SJCRH30 (cell line): ENCODE measurements around the gene NEIL3. TPM values are rescaled to one million over a fixed set of nuclear protein-coding genes. Genes with fewer than 3 reads are reported as not detected.

ENCODE experiments used
- DNase-seq, 2 experiments: peaks; one replicate each; pipeline ENCODE4 v3.0.0-alpha.2; 2015 to 2020
- H3K27ac ChIP-seq: fragments of 250-450 bp; sonication (Bioruptor Pico); 2 replicates; pipeline ENCODE4 v1.5.1; 2020; ENCODE audit warnings: mild to moderate bottlenecking, moderate library complexity
- H3K27me3 ChIP-seq: fragments of 250-450 bp; sonication (Bioruptor Pico); 2 replicates; pipeline ENCODE4 v1.5.1; 2020; ENCODE audit warnings: mild to moderate bottlenecking, moderate library complexity
- H3K36me3 ChIP-seq: fragments of 250-450 bp; sonication (Bioruptor Pico); 2 replicates; pipeline ENCODE4 v1.5.1; 2020; ENCODE audit warnings: mild to moderate bottlenecking, moderate library complexity
- H3K4me1 ChIP-seq: fragments of 250-450 bp; sonication (Bioruptor Pico); 2 replicates; pipeline ENCODE4 v1.5.1; 2020; ENCODE audit warnings: mild to moderate bottlenecking, moderate library complexity
- H3K4me3 ChIP-seq: fragments of 250-450 bp; sonication (Bioruptor Pico); 2 replicates; pipeline ENCODE4 v1.5.1; 2020; ENCODE audit warnings: mild to moderate bottlenecking, moderate library complexity
- H3K9me3 ChIP-seq: fragments of 250-450 bp; sonication (Bioruptor Pico); replicated peaks from 2 replicates; pipeline ENCODE4 v1.5.1; 2020; ENCODE audit warnings: mild to moderate bottlenecking, moderate library complexity
- total RNA-seq: library from RNA; depleted of rRNA; stranded (reverse); fragments of >200 nt; shearing (Covaris generic); gene quantifications from 2 replicates; pipeline ENCODE4 v1.2.3, GENCODE V29; 2014

Gene NEIL3
- total RNA-seq, 1 experiment from 2014 or later: 15.7 TPM

DNA sequence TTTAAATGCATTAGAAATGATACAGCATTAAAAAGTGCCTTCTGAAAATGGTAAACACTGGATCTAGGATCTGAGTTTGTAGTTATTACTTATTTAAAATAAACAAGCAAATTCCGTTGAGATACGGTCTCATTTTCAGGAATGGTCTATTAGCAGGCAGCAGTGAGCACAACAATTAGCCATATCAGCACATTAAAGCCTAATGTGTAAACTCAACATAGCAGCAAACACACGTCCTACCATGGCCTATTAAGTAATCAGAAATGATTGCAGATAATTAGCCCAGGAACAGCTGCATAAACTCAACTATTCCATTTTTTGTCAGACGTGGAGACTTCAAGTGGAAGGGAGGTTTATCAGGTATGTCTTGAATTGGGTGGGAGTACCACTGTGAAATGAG is 61.8 kb downstream of the NEIL3 start:
- Histone ChIP-seq H3K36me3 (no peaks in the 10 kb centered on the region), H3K27me3 (no peaks in the 10 kb centered on the region), H3K27ac (no peak overlapping the region), H3K4me3 (no peak overlapping the region), H3K9me3 (no peaks in the 10 kb centered on the region), H3K4me1 (no peaks in the 10 kb centered on the region)
- no peak for DNase-seq

DNA sequence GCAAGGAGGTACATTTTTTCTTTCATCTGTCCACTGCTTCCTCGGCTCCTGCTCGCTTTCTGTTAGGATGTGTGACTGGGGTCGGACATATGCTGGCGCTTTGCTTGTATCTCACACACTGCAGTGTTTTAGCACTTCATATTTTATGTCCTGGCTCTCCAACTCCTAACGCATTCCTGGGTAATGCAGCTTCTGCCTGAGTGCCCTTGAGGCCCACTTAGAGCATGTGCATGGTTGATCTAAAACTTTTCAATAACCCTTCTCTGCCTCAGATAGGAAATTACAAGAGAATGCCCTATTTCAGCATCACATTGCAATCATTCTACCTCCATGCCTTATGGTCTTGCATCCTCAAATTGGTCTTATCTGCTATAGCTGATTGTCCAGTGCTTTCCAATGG is 65.3 kb downstream of the NEIL3 start:
- Histone ChIP-seq H3K27ac (no peak overlapping the region), H3K4me3 (no peak overlapping the region), H3K9me3 (no peaks in the 10 kb centered on the region), H3K4me1 (no peaks in the 10 kb centered on the region), H3K36me3 (no peaks in the 10 kb centered on the region), H3K27me3 (no peaks in the 10 kb centered on the region)
- DNase-seq: no peak

DNA sequence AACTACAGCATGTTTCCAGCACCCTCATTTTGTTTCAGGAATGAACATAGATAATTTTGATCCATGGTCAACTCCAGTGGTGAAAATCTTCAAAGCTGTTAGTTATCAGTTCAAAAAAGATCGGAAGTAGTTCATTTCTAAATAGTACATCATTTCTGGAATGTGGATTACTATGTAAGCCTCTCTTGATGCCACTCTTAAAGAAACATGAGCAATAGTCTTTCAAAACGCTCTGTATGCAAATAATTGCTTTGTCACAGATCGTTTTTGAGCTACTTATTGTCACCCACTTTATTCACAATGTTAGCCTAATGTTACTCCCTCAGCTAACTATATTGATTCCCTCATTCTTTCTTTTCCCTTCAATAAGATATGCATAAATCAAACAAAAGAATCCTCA is 65.7 kb downstream of the NEIL3 start:
- Histone ChIP-seq H3K27me3 (no peaks in the 10 kb centered on the region), H3K9me3 (no peaks in the 10 kb centered on the region), H3K27ac (no peak overlapping the region), H3K4me1 (no peaks in the 10 kb centered on the region), H3K36me3 (no peaks in the 10 kb centered on the region), H3K4me3 (no peak overlapping the region)
- no peak for DNase-seq

DNA sequence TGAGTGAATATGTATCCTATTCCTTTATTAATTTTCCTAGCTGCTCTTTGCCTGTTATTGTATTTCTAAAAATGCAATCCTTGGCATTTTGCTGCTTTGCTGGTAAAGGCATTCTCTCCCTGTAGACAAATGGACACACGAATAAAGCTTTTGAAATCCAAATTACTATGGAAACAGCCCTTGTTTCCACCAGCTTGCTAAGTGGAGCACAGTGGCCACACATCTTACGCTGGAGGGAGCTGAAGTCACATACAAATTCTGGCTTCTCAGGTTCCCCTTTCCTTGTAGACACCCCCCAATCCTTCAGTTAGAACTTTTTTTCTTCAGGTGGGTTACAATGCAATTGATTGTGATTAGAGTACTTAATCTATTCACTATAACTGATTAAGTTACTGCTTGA is 66.3 kb downstream of the NEIL3 start:
- Histone ChIP-seq H3K36me3 (no peaks in the 10 kb centered on the region), H3K27ac (no peak overlapping the region), H3K27me3 (no peaks in the 10 kb centered on the region), H3K4me3 (no peak overlapping the region), H3K9me3 (no peaks in the 10 kb centered on the region), H3K4me1 (no peaks in the 10 kb centered on the region)
- no peak for DNase-seq

DNA sequence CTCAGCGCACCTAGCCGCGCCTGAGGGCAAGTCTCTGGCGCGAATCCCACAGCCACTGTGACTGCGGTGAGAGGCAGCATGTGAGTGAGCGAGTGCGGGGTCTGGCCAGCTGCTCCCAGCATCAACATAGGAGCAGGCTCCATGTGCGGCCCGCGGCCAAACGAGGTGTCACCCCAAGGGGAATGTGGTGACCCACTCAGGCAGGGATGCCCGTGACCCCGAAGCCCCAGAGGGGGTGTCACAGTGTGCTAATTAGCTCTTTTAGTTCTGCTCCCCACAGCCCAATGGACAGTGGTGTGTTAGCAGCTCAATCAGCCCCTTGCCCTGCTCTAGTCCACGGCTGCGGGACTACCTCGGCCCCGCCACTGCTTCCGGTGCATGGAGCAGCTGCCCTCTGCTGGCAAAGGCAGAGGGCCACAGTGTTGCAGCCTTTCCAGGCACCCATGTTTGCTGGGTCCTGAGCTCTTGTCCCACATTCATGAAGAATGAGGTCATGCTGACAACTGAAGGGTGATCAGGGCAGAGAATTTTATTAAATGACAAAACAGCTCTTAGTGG is 71.1 kb downstream of the NEIL3 start:
- Histone ChIP-seq H3K4me1 (0 out of 2 replicates have a peak, but pooled peaks cover 2% of the 10 kb centered on the region), H3K9me3 (no peaks in the 10 kb centered on the region), H3K36me3 (no peaks in the 10 kb centered on the region), H3K27ac (no peak overlapping the region), H3K4me3 (no peak overlapping the region), H3K27me3 (no peaks in the 10 kb centered on the region)
- peak in 1 of 2 experiments; percentile 13 for DNase-seq

DNA sequence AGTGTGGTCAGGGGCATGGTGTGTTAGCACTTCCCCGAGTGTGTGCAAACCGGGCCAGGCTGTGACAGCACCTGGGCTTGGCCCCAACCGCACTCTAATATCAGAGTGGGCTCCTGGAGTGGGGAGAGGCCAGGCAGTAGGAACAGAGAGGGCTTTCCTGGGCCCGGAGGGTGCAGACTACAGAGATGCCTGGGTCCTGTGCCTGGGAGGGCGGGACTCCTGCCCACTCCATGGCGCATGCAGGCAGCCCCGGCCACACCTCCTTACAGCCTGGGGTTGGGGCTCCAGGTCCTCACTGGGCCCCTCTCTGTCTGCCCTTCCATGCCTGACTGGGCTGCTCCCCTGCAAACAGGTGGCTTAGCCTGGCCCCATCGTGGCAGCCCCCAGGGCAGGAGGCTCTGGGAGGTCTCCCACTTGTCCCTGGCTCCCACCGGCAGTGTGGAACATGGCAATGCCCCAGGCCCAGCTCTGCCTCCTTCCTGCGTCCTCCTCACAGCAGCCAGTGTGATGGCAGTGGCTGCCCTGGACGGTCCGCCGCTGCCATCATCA is 72.2 kb downstream of the NEIL3 start:
- Histone ChIP-seq H3K36me3 (no peaks in the 10 kb centered on the region), H3K27ac (no peak overlapping the region), H3K4me1 (0 out of 2 replicates have a peak, but pooled peaks cover 2% of the 10 kb centered on the region)

DNA sequence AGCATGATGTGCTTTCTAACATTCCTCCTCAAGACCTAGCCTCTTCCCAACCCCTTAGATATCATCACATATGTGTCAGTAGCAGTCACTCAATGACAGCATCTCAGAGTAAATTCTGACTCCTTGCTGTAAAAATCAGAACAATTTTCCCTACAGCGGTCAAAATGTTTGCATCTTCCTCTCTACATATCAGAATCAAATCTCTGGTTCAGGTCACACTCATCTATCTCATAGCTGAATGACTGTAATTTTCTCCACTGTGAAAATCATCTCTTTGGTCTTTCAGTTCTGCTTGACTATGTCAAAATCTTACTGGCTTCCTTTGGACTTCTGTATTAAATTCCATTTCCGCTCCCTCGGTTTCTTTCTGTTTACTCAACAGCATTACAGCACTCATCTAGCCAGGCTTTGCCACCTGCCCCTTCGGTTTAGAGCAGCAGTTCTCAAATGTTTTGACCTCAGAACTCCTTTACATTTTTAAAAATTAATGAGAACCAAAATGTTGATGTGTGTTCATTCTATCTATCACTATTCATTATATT is 75.3 kb downstream of the NEIL3 start:
- Histone ChIP-seq H3K4me3 (no peak overlapping the region), H3K4me1 (0 out of 2 replicates have a peak, but pooled peaks cover 2% of the 10 kb centered on the region), H3K36me3 (no peaks in the 10 kb centered on the region), H3K9me3 (no peaks in the 10 kb centered on the region), H3K27me3 (no peaks in the 10 kb centered on the region), H3K27ac (no peak overlapping the region)
- DNase-seq: peak in 1 of 2 experiments; percentile 17

More for the DNA sequence above, 72.2 kb downstream of the NEIL3 start:
- no peak overlapping the region for H3K4me3 ChIP-seq
- no peak for DNase-seq
- H3K9me3 ChIP-seq: no peaks in the 10 kb centered on the region
- no peaks in the 10 kb centered on the region for H3K27me3 ChIP-seq

DNA sequence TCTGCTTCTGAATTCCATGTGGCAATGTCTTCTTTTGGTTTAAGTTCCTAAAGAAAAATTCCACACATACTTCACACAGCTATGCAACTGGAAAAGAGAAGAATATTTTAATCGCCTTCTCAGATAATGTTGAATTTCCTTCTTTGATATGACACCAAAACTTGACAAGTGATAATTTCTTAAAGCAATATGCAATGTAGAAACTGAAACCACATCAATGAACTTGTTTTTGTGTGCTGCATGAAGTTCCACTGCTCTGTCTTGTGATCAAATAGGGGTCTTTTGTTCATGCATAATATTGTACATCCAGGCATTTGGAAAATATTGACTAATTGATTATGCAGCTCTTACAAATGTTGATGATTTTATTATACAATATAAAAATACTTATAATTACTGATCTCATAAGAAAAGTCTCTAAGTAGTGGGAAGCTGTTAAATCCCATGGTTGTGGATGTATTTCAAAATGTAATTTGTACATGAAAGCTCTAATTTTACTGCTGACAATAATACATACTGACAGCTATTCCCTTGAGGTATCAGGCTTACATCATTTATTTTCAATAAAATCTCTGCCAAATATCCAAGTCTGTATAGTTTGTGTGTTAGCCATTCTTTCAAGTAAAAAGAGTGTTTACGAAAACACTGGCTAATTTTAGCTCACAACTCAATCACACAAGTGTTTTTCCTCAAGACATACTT is 76.1 kb downstream of the NEIL3 start:
- H3K27ac ChIP-seq: no peak overlapping the region
- 0 out of 2 replicates have a peak, but pooled peaks cover 2% of the 10 kb centered on the region for H3K4me1 ChIP-seq
- H3K27me3 ChIP-seq: no peaks in the 10 kb centered on the region
- DNase-seq: no peak
- no peaks in the 10 kb centered on the region for H3K9me3 ChIP-seq
- H3K36me3 ChIP-seq: no peaks in the 10 kb centered on the region
- no peak overlapping the region for H3K4me3 ChIP-seq

DNA sequence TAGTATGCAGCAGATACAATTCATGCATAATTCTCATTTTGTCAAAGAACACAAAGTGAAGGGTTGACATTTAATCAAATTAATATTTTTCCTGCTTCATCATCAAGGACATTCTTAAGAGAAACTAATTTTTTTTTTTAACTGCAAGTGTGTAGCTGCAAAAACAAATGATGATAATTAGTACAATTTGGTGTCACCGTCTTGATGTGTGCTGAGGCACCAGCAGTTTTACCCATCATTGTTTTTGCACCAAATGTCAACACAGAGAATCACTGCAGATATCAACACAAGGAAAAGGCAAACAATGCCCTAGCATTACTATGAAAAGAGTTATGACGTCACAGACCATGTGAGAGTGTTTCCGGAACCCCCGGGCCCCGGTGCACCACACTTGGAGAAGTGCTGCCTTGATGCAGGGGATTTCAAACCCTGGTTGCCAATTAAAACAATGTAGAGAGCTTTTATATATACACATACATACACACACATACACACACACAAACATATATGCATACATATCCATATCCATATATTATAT is 76.7 kb downstream of the NEIL3 start:
- no peaks in the 10 kb centered on the region for H3K27me3 ChIP-seq
- no peak overlapping the region for H3K4me3 ChIP-seq
- H3K4me1 ChIP-seq: 0 out of 2 replicates have a peak, but pooled peaks cover 2% of the 10 kb centered on the region
- no peaks in the 10 kb centered on the region for H3K9me3 ChIP-seq
- H3K36me3 ChIP-seq: no peaks in the 10 kb centered on the region
- no peak for DNase-seq
- no peak overlapping the region for H3K27ac ChIP-seq

DNA sequence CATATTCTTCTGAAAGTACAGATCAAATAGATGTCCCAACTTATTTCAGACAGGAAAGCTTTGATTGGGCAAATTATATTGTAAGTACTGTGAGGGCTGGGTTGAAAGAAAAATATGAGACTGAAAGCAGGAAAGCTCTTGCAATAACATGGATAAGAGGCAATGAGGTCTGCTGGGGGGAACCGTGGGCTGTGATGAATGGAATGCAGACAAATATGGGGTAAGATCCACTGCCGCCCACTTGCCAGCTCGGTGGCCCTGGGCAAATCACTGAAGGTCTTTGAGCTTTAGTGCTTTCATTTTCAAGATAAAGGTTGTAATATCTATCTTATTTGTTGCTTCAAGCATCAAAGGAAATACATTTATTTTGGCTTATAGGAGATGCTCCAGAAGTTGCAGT is 81.6 kb downstream of the NEIL3 start:
- no peak for DNase-seq
- H3K4me3 ChIP-seq: no peak overlapping the region
- no peaks in the 10 kb centered on the region for H3K36me3 ChIP-seq
- no peaks in the 10 kb centered on the region for H3K27me3 ChIP-seq
- H3K4me1 ChIP-seq: no peaks in the 10 kb centered on the region
- H3K27ac ChIP-seq: no peak overlapping the region
- no peaks in the 10 kb centered on the region for H3K9me3 ChIP-seq

DNA sequence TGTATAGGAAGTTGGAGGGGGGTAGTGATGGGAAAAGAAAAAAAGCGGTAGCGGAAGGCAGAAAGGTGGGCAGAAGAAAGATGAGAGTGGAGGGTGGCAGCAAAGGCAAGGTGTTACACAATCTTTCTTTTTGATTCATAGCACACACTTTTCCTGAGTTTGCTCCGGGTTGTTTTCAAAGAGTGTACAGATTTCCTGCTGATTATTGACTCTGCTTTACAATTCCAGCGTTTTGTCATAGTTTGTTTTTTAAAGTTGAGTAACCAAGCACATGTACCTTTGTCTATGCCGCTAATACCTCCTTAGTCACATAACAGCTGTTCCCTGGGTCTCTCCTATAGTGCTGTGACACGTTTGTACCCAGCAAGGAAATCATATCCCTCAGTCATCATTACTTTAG is 82.3 kb downstream of the NEIL3 start:
- no peak for DNase-seq
- no peaks in the 10 kb centered on the region for H3K4me1 ChIP-seq
- no peaks in the 10 kb centered on the region for H3K9me3 ChIP-seq
- no peak overlapping the region for H3K4me3 ChIP-seq
- H3K36me3 ChIP-seq: no peaks in the 10 kb centered on the region
- H3K27me3 ChIP-seq: no peaks in the 10 kb centered on the region
- no peak overlapping the region for H3K27ac ChIP-seq

DNA sequence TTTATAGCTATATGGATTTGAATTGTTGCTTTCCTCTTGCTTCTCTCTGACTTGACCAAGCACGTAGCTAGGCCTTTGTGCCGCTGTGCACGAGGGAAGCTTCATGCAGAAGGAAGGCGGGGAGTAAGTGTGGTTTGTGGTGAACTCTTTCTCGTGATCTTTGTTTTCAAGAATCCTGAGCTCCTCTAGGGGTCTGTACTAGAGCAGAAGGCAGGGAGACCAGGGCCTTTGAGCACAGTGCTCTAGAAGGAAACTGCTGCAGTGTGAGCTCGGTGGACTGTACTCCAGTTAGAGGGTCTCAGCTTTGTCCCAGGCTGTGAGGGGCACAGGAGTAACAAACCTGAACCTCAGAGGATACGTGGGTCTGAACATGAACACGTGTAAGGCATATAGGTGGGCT is 83.6 kb downstream of the NEIL3 start:
- H3K9me3 ChIP-seq: no peaks in the 10 kb centered on the region
- no peak for DNase-seq

DNA sequence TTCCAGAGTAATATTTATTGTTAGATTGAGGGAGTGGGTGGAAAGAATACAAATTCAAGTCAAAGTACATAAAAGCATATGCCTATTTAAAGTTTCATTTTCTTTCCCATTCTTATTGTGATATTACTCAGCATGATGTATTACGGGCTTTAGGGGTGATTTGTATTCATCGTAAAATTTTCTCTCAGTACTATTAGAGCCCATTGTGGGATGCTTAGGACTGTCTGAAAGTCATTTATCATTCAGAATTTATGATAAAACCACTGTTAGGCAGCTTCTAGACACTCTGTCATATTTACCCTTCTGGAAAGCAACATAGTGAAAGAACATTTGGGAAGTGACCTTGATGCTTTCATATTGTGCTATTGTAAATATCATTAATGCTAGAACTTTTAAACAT is 86.7 kb downstream of the NEIL3 start:
- Histone ChIP-seq H3K4me1 (no peaks in the 10 kb centered on the region), H3K9me3 (no peaks in the 10 kb centered on the region), H3K27me3 (no peaks in the 10 kb centered on the region), H3K4me3 (no peak overlapping the region), H3K36me3 (no peaks in the 10 kb centered on the region), H3K27ac (no peak overlapping the region)
- no peak for DNase-seq

More for the DNA sequence above, 83.6 kb downstream of the NEIL3 start:
- H3K4me1 ChIP-seq: no peaks in the 10 kb centered on the region
- no peaks in the 10 kb centered on the region for H3K27me3 ChIP-seq
- no peak overlapping the region for H3K4me3 ChIP-seq
- no peaks in the 10 kb centered on the region for H3K36me3 ChIP-seq
- H3K27ac ChIP-seq: no peak overlapping the region

DNA sequence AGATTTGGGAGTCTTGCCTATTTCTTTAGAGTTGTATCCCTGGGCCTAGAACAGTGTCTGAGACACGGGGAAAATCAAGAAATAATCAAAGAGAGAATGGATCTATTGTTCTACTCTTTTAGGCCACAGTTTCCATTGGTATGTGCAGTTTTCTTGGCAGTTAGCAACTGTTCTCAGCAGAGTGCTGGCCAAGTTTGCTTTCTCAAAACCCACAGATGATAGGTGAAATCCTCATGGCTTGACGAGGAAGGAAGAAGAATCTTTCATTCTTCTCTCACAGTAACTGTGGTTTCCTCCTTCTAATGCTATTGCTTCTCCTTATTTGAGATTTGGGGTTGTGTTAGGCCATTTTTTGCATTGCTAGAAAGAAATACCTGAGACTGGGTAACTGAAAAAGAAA is 90.4 kb downstream of the NEIL3 start:
- DNase-seq: no peak
- no peaks in the 10 kb centered on the region for H3K27me3 ChIP-seq

DNA sequence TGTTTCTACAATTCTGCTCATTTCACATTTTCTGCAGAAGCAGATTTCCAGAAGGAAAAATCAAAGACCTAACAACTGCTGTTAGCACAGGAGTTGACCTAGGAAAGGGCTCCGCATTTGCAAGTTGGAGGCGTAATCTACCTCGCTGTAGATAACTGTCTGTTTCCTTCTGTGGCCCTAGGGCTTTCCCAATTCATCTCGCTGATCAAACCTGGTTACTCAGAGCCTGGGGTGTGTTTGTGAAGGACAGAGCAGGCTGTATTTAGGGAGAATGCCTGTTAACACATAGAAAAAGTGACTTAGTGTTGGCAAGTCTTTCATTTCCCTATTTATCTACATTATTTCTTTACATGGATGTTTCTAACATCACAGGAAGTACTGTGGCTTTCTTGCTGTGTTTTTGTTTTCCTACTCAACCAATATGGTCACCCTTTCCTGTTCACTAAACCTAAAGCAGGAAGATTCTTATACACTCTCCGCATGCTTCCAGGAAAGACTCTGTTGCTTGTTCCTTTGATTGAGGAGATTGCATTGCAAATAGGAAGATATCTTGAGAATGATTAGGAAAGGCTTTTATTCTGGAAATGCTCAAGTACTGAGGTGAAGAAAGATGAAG is 92.1 kb downstream of the NEIL3 start:
- no peak overlapping the region for H3K4me3 ChIP-seq
- no peak overlapping the region for H3K27ac ChIP-seq
- H3K27me3 ChIP-seq: no peaks in the 10 kb centered on the region
- no peak for DNase-seq
- H3K36me3 ChIP-seq: no peaks in the 10 kb centered on the region
- no peaks in the 10 kb centered on the region for H3K9me3 ChIP-seq
- no peaks in the 10 kb centered on the region for H3K4me1 ChIP-seq

More for the DNA sequence above, 90.4 kb downstream of the NEIL3 start:
- H3K4me3 ChIP-seq: no peak overlapping the region
- H3K27ac ChIP-seq: no peak overlapping the region
- no peaks in the 10 kb centered on the region for H3K36me3 ChIP-seq
- no peaks in the 10 kb centered on the region for H3K4me1 ChIP-seq
- no peaks in the 10 kb centered on the region for H3K9me3 ChIP-seq
